ENCODE results near the gene GATAD2A. TPM values are rescaled to one million over a fixed set of nuclear protein-coding genes. Genes with fewer than 3 reads are reported as not detected.

Gene GATAD2A
- total and polyA plus RNA-seq, 2 of the 13 experiments (the other 11 are each of a cell fraction or from before 2014, with no cell fraction given), result 16.8 to 28.6 TPM

GRCh38 chr19:19510432-19510831 lies 105.0 kb downstream of the GATAD2A start:
- in situ Hi-C loops (cut with HindIII; ENCODE audit: extremely low pct_ligation_motif_present, low pct_unique_long_range_greater_than_20kb), result no loop called here
- Histone ChIP-seq H3K36me3 (replicated peaks in 1 of 2; ENCODE audit: control insufficient read depth in 1 of 2, insufficient read depth in 2 of 2, low read length in 2 of 2) (peaks cover 3 to 8% of the 10 kb centered on the region in 2 experiments; a peak in 3 of 5 replicates), H3K9ac (ENCODE audit: insufficient read depth, low read depth, low read length) (no peak overlapping the region), H3K27ac (ENCODE audit: extremely low read length, insufficient read depth, low read length) (no peak overlapping the region), H3K27me3 (ENCODE audit: control insufficient read depth in 1 of 2, insufficient read depth in 2 of 2, low read length in 2 of 2) (no peaks in the 10 kb centered on the region), H2AFZ (ENCODE audit: low read length) (no peak overlapping the region), H3K4me3 (replicated peaks in 1 of 3; ENCODE audit: insufficient read depth in 1 of 3, low read depth in 2 of 3, low read length in 3 of 3) (no peak overlapping the region), H3K79me2 (ENCODE audit: insufficient read depth, low read length) (no peaks in the 10 kb centered on the region), H4K20me1 (ENCODE audit: insufficient read depth, low read length) (no peaks in the 10 kb centered on the region; the same call in 1 of the 2 replicates), H3K4me2 (ENCODE audit: low read depth, low read length) (no peak overlapping the region), H3K4me1 (ENCODE audit: insufficient read depth, low read length) (0 out of 2 replicates have a peak, but pooled peaks cover 4% of the 10 kb centered on the region), H3K9me3 (ENCODE audit: low read length) (no peaks in the 10 kb centered on the region)
- ATAC-seq (peak; percentile 9), FAIRE-seq (no peak), DNase-seq (ENCODE audit: low spot score) (no peak)
- no TSS peak for BruUV-seq (replicated peaks)
- no peak for TF ChIP-seq ZNF441 (CRISPR knock-in tag; IDR thresholded peaks at IDR 0.05; ENCODE audit: borderline replicate concordance)
- no peak for TF ChIP-seq FOXK1 (CRISPR knock-in tag; IDR thresholded peaks at IDR 0.05; ENCODE audit: borderline replicate concordance, low read depth)
- TF ChIP-seq ZNF777 (CRISPR knock-in tag; IDR thresholded peaks at IDR 0.05), result no peak
- TF ChIP-seq ZNF12 (CRISPR knock-in tag; IDR thresholded peaks at IDR 0.05), result no peak
- no peak for TF ChIP-seq PTBP1 (IDR thresholded peaks at IDR 0.05; ENCODE audit: low read depth, low read length, poor library complexity, severe bottlenecking)
- no peak for TF ChIP-seq BORCS8-MEF2B (CRISPR knock-in tag; IDR thresholded peaks at IDR 0.05)
- TF ChIP-seq ZNF839 (CRISPR knock-in tag; IDR thresholded peaks at IDR 0.05; ENCODE audit: borderline replicate concordance), result no peak
- TF ChIP-seq, protein P1, sequence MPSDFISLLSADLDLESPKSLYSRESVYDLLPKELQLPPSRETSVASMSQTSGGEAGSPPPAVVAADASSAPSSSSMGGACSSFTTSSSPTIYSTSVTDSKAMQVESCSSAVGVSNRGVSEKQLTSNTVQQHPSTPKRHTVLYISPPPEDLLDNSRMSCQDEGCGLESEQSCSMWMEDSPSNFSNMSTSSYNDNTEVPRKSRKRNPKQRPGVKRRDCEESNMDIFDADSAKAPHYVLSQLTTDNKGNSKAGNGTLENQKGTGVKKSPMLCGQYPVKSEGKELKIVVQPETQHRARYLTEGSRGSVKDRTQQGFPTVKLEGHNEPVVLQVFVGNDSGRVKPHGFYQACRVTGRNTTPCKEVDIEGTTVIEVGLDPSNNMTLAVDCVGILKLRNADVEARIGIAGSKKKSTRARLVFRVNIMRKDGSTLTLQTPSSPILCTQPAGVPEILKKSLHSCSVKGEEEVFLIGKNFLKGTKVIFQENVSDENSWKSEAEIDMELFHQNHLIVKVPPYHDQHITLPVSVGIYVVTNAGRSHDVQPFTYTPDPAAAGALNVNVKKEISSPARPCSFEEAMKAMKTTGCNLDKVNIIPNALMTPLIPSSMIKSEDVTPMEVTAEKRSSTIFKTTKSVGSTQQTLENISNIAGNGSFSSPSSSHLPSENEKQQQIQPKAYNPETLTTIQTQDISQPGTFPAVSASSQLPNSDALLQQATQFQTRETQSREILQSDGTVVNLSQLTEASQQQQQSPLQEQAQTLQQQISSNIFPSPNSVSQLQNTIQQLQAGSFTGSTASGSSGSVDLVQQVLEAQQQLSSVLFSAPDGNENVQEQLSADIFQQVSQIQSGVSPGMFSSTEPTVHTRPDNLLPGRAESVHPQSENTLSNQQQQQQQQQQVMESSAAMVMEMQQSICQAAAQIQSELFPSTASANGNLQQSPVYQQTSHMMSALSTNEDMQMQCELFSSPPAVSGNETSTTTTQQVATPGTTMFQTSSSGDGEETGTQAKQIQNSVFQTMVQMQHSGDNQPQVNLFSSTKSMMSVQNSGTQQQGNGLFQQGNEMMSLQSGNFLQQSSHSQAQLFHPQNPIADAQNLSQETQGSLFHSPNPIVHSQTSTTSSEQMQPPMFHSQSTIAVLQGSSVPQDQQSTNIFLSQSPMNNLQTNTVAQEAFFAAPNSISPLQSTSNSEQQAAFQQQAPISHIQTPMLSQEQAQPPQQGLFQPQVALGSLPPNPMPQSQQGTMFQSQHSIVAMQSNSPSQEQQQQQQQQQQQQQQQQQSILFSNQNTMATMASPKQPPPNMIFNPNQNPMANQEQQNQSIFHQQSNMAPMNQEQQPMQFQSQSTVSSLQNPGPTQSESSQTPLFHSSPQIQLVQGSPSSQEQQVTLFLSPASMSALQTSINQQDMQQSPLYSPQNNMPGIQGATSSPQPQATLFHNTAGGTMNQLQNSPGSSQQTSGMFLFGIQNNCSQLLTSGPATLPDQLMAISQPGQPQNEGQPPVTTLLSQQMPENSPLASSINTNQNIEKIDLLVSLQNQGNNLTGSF (CRISPR knock-in tag; IDR thresholded peaks at IDR 0.05), result no peak
- TF ChIP-seq ZNF501 (CRISPR knock-in tag; IDR thresholded peaks at IDR 0.05), result no peak
- TF ChIP-seq ZBTB44 (CRISPR knock-in tag; IDR thresholded peaks at IDR 0.05), result no peak
- TF ChIP-seq FOXC1 (CRISPR knock-in tag; IDR thresholded peaks at IDR 0.05; ENCODE audit: borderline replicate concordance), result no peak
- TF ChIP-seq ZC3H13 (CRISPR knock-in tag; IDR thresholded peaks at IDR 0.05), result no peak
- TF ChIP-seq, protein P2, sequence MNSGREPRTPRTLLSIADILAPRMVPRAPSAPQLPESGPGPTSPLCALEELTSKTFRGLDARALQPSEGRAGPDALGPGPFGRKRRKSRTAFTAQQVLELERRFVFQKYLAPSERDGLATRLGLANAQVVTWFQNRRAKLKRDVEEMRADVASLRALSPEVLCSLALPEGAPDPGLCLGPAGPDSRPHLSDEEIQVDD (CRISPR knock-in tag; IDR thresholded peaks at IDR 0.05; ENCODE audit: borderline replicate concordance), result no peak
- TF ChIP-seq ZNF253 (CRISPR knock-in tag; IDR thresholded peaks at IDR 0.05; ENCODE audit: borderline replicate concordance), result no peak
- no peak for TF ChIP-seq REPIN1 (CRISPR knock-in tag; IDR thresholded peaks at IDR 0.05; ENCODE audit: borderline replicate concordance, low read depth)
- no peak for TF ChIP-seq ZNF790 (CRISPR knock-in tag; IDR thresholded peaks at IDR 0.05; ENCODE audit: borderline replicate concordance)
- no peak for TF ChIP-seq PAX8 (CRISPR knock-in tag; IDR thresholded peaks at IDR 0.05; ENCODE audit: borderline replicate concordance)
- TF ChIP-seq CHD2 (IDR thresholded peaks at IDR 0.05; ENCODE audit: low read depth, low read length), result no peak
- intact Hi-C loops (cut with micrococcal nuclease; ENCODE audit: unreplicated experiment), result no loop called here
- ChIA-PET POLR2A (no interaction called here), CTCF (ENCODE audit: low intra/inter-chr PET ratio, low total read pairs) (no interaction called here)
- 74% methylated on average over 6 of the region's 6 CpGs for WGBS (ENCODE audit: low lambda C conversion rate)
